ENCODE data around the gene DGLUCY. TPM values are rescaled to one million over a fixed set of nuclear protein-coding genes. Genes with fewer than 3 reads are reported as not detected.
A peak's percentile ranks its signal among the peaks of the same experiment; 100 is the strongest.

DGLUCY gene
- polyA plus RNA-seq, 1 experiment, result 22.1 TPM

- no peak overlapping the region for H3K27ac ChIP-seq (ENCODE audit: low read depth, low read length)
- ChIA-PET CTCF (interaction anchor here (1.1 to 9.4 kb wide), 5 partner anchors 13 to 269 kb away, joined by 4 to 320 read pairs (median 8); no protein-coding TSS in a partner anchor), POLR2A (interaction anchor here (1.6 kb wide), 1 partner anchor 111 kb away, joined by 4 read pairs; the partner anchor contains the start of gene RPS6KA5)
Measured at GRCh38 chr14:91171291-91171690, 57.4 kb downstream of the DGLUCY start.

GRCh38 chr14:91173221-91173670, 59.4 kb downstream of the DGLUCY start:
- TF ChIP-seq, protein P1, sequence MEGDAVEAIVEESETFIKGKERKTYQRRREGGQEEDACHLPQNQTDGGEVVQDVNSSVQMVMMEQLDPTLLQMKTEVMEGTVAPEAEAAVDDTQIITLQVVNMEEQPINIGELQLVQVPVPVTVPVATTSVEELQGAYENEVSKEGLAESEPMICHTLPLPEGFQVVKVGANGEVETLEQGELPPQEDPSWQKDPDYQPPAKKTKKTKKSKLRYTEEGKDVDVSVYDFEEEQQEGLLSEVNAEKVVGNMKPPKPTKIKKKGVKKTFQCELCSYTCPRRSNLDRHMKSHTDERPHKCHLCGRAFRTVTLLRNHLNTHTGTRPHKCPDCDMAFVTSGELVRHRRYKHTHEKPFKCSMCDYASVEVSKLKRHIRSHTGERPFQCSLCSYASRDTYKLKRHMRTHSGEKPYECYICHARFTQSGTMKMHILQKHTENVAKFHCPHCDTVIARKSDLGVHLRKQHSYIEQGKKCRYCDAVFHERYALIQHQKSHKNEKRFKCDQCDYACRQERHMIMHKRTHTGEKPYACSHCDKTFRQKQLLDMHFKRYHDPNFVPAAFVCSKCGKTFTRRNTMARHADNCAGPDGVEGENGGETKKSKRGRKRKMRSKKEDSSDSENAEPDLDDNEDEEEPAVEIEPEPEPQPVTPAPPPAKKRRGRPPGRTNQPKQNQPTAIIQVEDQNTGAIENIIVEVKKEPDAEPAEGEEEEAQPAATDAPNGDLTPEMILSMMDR (IDR thresholded peaks at IDR 0.05; ENCODE audit: low read depth, low read length), result peak; percentile 94
- H3K9me3 ChIP-seq (ENCODE audit: control insufficient read depth, insufficient read depth, low read length), result no peaks in the 10 kb centered on the region
- ChIA-PET POLR2A (interaction anchor here (0.7 kb wide), 1 partner anchor 10 kb away, joined by 3 read pairs; no protein-coding TSS in a partner anchor), CTCF (interaction anchor here (0.5 to 9.4 kb wide), 87 partner anchors 9 to 1789 kb away, joined by 3 to 350 read pairs (median 4); partner anchors contain the start of genes DGLUCY, GPR68 and RPS6KA5)
- DNase-seq (ENCODE audit: low read depth, low spot score), result peak; percentile 64
- no peaks in the 10 kb centered on the region for H3K27me3 ChIP-seq (ENCODE audit: control insufficient read depth, insufficient read depth, low read length)
- no peak overlapping the region for H3K4me3 ChIP-seq (ENCODE audit: low read depth, low read length)
- H3K27ac ChIP-seq (ENCODE audit: low read depth, low read length), result no peak overlapping the region

More at GRCh38 chr14:91171291-91171690, 57.4 kb downstream of the DGLUCY start:
- TF ChIP-seq, protein P1 (IDR thresholded peaks at IDR 0.05; ENCODE audit: low read depth, low read length), result no peak
- Histone ChIP-seq H3K9me3 (ENCODE audit: control insufficient read depth, insufficient read depth, low read length) (no peaks in the 10 kb centered on the region), H3K27me3 (ENCODE audit: control insufficient read depth, insufficient read depth, low read length) (no peaks in the 10 kb centered on the region), H3K4me3 (ENCODE audit: low read depth, low read length) (no peak overlapping the region)
- no peak for DNase-seq (ENCODE audit: low read depth, low spot score)

- CTCF ChIA-PET, result interaction anchor here (0.7 to 9.4 kb wide), 35 partner anchors 11 to 416 kb away, joined by 3 to 350 read pairs (median 7); partner anchors contain the start of genes DGLUCY, GPR68 and RPS6KA5
- POLR2A ChIA-PET, result no interaction called here
- TF ChIP-seq, protein P1 (IDR thresholded peaks at IDR 0.05; ENCODE audit: low read depth, low read length), result no peak
- no peaks in the 10 kb centered on the region for H3K27me3 ChIP-seq (ENCODE audit: control insufficient read depth, insufficient read depth, low read length)
- H3K27ac ChIP-seq (ENCODE audit: low read depth, low read length), result no peak overlapping the region
- DNase-seq (ENCODE audit: low read depth, low spot score), result no peak
- no peak overlapping the region for H3K4me3 ChIP-seq (ENCODE audit: low read depth, low read length)
- no peaks in the 10 kb centered on the region for H3K9me3 ChIP-seq (ENCODE audit: control insufficient read depth, insufficient read depth, low read length)
Measured at GRCh38 chr14:91173904-91174303, 60.0 kb downstream of the DGLUCY start.

DNA sequence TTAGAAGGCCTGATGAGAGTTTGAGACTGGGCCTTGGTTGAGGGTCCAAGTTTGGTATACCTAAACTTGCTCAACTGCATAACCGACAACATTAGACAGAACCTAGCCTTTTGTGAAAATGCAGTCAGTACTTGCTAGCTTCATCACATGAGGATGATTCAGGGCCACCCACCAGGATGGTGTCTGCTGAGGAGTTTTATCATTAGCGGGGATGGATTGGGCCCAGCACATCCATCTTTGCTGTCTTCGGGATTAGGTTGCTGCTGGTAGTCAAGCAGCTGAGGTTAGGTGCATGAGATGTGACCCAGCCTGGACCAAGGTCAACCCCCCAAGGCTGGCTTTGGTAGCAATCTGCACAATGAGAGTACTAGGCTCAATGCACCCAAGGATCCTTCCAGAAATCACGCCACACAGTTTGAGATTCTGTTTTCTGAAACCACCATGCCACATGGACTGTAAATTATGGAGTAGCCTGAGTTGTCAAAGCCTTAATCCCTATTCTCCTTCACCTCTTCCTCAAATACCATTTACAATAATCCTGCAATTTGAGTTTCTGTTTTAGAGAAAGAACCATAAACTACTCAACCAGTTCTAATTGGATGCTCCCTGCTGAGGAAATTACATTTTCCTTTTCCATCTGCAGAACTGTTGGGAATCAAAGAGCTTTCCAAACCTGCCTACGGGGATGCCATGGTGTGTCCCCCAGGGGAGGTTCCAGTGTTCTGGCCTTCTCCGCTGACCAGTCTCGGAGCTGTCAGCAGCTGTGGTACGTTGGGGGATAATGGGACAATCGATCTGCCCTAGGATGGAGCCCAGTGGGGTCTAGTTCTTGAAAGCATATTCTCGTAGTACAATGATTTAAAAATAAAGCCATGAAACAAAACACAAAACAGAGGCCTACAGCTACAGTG, 61.7 kb downstream of the DGLUCY start:
- Histone ChIP-seq H3K9me3 (ENCODE audit: control insufficient read depth, insufficient read depth, low read length) (no peaks in the 10 kb centered on the region), H3K27ac (ENCODE audit: low read depth, low read length) (no peak overlapping the region), H3K4me3 (ENCODE audit: low read depth, low read length) (no peak overlapping the region), H3K27me3 (ENCODE audit: control insufficient read depth, insufficient read depth, low read length) (no peaks in the 10 kb centered on the region)
- DNase-seq (ENCODE audit: low read depth, low spot score), result no peak
- TF ChIP-seq, protein P1 (IDR thresholded peaks at IDR 0.05; ENCODE audit: low read depth, low read length), result no peak
- ChIA-PET CTCF (interaction anchor here (0.7 to 9.4 kb wide), 17 partner anchors 16 to 883 kb away, joined by 3 to 350 read pairs (median 5); partner anchors contain the start of genes DGLUCY and RPS6KA5), POLR2A (no interaction called here)
